HL-60/S4 treated with phorbol 12-myristate 13-acetate at 8.2 ng/mL for 4 days and 3 days (cell line): Measurements from ENCODE around the gene PRH1.

Source experiments
- in situ Hi-C: fragments of 300-500 bp; cut with MboI; formaldehyde crosslinking; loops from 2 replicates; pipeline ENCODE4 v1.15.0; 2022; ENCODE audit warnings: low sequenced_read_pairs

Gene PRH1

DNA sequence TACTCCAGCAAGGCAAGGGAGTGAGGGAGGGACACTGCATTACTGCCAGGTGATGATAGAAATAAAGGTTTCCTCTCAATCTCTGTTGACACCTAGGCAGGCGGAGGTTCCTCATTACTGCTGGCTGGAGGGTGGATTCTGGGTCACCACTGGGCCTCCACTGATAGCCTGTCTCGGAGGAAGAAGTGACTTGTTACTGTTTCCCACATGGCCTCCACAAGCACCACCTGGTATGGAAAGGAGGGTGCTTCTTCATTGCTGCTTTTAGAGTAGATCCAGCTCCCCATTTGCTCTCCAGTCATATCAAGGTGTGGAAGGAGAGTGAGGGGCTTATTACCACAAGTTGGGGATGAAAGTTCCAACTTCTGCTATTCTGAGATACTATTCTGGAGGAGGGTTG lies 41.2 kb downstream of the PRH1 start:
- in situ Hi-C loops: no loop called here

- in situ Hi-C loops: no loop called here
Measured at GRCh38 chr12:10838461-10838860, 45.6 kb downstream of the PRH1 start.
